ENCODE measurements around the gene FLNB. TPM values are rescaled to one million over a fixed set of nuclear protein-coding genes. Genes with fewer than 3 reads are reported as not detected.
A peak's percentile ranks its signal among the peaks of the same experiment; 100 is the strongest.

FLNB gene
- total RNA-seq, 1 experiment from 2014 or later = 127 TPM

GRCh38 chr3:58009026-58009748, 965 bp downstream of the FLNB start (continued):
- TF ChIP-seq, protein P1, sequence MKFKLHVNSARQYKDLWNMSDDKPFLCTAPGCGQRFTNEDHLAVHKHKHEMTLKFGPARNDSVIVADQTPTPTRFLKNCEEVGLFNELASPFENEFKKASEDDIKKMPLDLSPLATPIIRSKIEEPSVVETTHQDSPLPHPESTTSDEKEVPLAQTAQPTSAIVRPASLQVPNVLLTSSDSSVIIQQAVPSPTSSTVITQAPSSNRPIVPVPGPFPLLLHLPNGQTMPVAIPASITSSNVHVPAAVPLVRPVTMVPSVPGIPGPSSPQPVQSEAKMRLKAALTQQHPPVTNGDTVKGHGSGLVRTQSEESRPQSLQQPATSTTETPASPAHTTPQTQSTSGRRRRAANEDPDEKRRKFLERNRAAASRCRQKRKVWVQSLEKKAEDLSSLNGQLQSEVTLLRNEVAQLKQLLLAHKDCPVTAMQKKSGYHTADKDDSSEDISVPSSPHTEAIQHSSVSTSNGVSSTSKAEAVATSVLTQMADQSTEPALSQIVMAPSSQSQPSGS (CRISPR knock-in tag; IDR thresholded peaks at IDR 0.05; ENCODE audit: borderline replicate concordance, low read depth) = no peak
- no peak for TF ChIP-seq GTF2I (CRISPR knock-in tag; conservative IDR thresholded peaks at IDR 0.05)
- 0 out of 2 replicates have a peak, but pooled peaks have one; percentile 28 for TF ChIP-seq NFE2L1 (CRISPR knock-in tag; IDR thresholded peaks at IDR 0.05)
- no peak for TF ChIP-seq MYBL2 (CRISPR knock-in tag; IDR thresholded peaks at IDR 0.05)
- TF ChIP-seq, protein P2, sequence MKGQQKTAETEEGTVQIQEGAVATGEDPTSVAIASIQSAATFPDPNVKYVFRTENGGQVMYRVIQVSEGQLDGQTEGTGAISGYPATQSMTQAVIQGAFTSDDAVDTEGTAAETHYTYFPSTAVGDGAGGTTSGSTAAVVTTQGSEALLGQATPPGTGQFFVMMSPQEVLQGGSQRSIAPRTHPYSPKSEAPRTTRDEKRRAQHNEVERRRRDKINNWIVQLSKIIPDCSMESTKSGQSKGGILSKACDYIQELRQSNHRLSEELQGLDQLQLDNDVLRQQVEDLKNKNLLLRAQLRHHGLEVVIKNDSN (CRISPR knock-in tag; IDR thresholded peaks at IDR 0.05) = no peak
- no peak for TF ChIP-seq FOXJ3 (CRISPR knock-in tag; IDR thresholded peaks at IDR 0.05; ENCODE audit: borderline replicate concordance)
- TF ChIP-seq ZNF423 (CRISPR knock-in tag; IDR thresholded peaks at IDR 0.05) = no peak
- no peak for TF ChIP-seq NFATC4 (CRISPR knock-in tag; IDR thresholded peaks at IDR 0.05)
- TF ChIP-seq, protein P3, sequence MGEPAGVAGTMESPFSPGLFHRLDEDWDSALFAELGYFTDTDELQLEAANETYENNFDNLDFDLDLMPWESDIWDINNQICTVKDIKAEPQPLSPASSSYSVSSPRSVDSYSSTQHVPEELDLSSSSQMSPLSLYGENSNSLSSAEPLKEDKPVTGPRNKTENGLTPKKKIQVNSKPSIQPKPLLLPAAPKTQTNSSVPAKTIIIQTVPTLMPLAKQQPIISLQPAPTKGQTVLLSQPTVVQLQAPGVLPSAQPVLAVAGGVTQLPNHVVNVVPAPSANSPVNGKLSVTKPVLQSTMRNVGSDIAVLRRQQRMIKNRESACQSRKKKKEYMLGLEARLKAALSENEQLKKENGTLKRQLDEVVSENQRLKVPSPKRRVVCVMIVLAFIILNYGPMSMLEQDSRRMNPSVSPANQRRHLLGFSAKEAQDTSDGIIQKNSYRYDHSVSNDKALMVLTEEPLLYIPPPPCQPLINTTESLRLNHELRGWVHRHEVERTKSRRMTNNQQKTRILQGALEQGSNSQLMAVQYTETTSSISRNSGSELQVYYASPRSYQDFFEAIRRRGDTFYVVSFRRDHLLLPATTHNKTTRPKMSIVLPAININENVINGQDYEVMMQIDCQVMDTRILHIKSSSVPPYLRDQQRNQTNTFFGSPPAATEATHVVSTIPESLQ (CRISPR knock-in tag; IDR thresholded peaks at IDR 0.05) = no peak
- TF ChIP-seq CREB1 (CRISPR knock-in tag; IDR thresholded peaks at IDR 0.05) = no peak
- TF ChIP-seq ZBTB21 (CRISPR knock-in tag; IDR thresholded peaks at IDR 0.05; ENCODE audit: borderline replicate concordance) = no peak
- TF ChIP-seq, protein P4, sequence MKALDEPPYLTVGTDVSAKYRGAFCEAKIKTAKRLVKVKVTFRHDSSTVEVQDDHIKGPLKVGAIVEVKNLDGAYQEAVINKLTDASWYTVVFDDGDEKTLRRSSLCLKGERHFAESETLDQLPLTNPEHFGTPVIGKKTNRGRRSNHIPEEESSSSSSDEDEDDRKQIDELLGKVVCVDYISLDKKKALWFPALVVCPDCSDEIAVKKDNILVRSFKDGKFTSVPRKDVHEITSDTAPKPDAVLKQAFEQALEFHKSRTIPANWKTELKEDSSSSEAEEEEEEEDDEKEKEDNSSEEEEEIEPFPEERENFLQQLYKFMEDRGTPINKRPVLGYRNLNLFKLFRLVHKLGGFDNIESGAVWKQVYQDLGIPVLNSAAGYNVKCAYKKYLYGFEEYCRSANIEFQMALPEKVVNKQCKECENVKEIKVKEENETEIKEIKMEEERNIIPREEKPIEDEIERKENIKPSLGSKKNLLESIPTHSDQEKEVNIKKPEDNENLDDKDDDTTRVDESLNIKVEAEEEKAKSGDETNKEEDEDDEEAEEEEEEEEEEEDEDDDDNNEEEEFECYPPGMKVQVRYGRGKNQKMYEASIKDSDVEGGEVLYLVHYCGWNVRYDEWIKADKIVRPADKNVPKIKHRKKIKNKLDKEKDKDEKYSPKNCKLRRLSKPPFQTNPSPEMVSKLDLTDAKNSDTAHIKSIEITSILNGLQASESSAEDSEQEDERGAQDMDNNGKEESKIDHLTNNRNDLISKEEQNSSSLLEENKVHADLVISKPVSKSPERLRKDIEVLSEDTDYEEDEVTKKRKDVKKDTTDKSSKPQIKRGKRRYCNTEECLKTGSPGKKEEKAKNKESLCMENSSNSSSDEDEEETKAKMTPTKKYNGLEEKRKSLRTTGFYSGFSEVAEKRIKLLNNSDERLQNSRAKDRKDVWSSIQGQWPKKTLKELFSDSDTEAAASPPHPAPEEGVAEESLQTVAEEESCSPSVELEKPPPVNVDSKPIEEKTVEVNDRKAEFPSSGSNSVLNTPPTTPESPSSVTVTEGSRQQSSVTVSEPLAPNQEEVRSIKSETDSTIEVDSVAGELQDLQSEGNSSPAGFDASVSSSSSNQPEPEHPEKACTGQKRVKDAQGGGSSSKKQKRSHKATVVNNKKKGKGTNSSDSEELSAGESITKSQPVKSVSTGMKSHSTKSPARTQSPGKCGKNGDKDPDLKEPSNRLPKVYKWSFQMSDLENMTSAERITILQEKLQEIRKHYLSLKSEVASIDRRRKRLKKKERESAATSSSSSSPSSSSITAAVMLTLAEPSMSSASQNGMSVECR (CRISPR knock-in tag; IDR thresholded peaks at IDR 0.05; ENCODE audit: borderline replicate concordance) = 0 out of 2 replicates have a peak, but pooled peaks have one; percentile 4
- no peak for TF ChIP-seq ELF4 (CRISPR knock-in tag; IDR thresholded peaks at IDR 0.05; ENCODE audit: low read depth)
- TF ChIP-seq, protein P5, sequence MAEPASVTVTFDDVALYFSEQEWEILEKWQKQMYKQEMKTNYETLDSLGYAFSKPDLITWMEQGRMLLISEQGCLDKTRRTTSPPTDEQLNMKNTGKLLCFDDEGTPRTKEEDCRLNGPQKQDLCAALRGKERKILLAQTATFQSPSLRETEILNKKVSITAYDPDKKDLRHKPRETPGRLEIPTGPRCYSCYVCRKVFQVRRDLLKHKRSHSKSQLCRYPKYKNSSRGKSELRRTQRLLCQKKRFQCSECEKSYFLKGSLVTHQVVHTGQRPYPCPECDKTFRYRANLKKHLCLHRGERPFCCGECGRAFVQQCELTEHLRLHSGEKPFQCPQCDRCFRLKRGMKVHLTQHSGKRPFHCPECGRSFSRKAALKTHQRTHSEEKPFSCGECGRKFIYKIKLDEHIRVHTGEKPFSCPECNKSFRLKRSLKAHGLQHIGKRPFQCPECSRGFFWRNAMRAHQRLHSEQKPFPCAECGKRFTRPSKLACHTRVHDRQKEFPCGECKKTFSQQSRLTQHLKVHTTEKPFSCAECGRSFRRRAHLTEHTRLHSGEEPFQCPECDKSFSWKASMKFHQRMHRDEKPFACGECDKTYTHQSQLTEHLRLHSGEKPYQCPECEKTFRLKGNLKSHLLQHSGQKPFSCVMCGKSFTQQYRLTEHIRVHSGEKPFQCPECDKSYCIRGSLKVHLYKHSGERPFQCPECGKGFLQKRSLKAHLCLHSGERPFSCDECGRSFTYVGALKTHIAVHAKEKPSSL (CRISPR knock-in tag; conservative IDR thresholded peaks at IDR 0.05) = no peak
